HL-60 (cell line): ENCODE measurements around the gene GALNT13.

Source experiments
- DNase-seq, 2 experiments: peaks; one replicate each; pipeline ENCODE4 v3.0.0-alpha.2; 2010 to 2020; ENCODE audit warnings: low read depth in 1 of 2, low spot score in 1 of 2
- H3K27ac ChIP-seq: fragments of 250-450 bp; sonication (Bioruptor Pico); replicated peaks from 2 replicates; pipeline ENCODE4 v1.5.1; 2020; ENCODE audit warnings: mild to moderate bottlenecking, moderate library complexity
- H3K27me3 ChIP-seq: fragments of 250-450 bp; sonication (Bioruptor Pico); 2 replicates; pipeline ENCODE4 v1.5.1; 2021; ENCODE audit warnings: mild to moderate bottlenecking, moderate library complexity; ENCODE audit not compliant: insufficient read depth, poor library complexity, severe bottlenecking
- H3K4me3 ChIP-seq: replicated peaks from 2 replicates; pipeline ENCODE4 v1.5.1; 2011; ENCODE audit warnings: mild to moderate bottlenecking, control low read depth, low read length; ENCODE audit not compliant: insufficient read depth
- CTCF ChIP-seq: IDR thresholded peaks from one replicate; pipeline ENCODE4 v1.5.1; 2011; ENCODE audit warnings: low read length, control low read depth, inconsistent platforms; ENCODE audit not compliant: insufficient read depth
- GABPA ChIP-seq: IDR thresholded peaks from 2 replicates; pipeline ENCODE4 v1.6.1; 2012; ENCODE audit warnings: low read depth
- POLR2AphosphoS5 ChIP-seq: IDR thresholded peaks from 2 replicates; pipeline ENCODE4 v1.6.1; 2012; ENCODE audit warnings: low read depth
- REST ChIP-seq: IDR thresholded peaks from 2 replicates; pipeline ENCODE4 v1.6.1; 2012; ENCODE audit warnings: low read depth; ENCODE audit not compliant: insufficient replicate concordance
- SPI1 ChIP-seq: IDR thresholded peaks from 2 replicates; pipeline ENCODE4 v1.6.1; 2012; ENCODE audit warnings: low read depth, mild to moderate bottlenecking, borderline replicate concordance

The GALNT13 gene

GRCh38 chr2:154238252-154238651 is 366.5 kb downstream of the GALNT13 start:
- no peaks in the 10 kb centered on the region for H3K27me3 ChIP-seq
- no peak for DNase-seq
- TF ChIP-seq REST (no peak), CTCF (no peak), POLR2AphosphoS5 (no peak), GABPA (no peak), SPI1 (no peak)

GRCh38 chr2:154240316-154240715 is 368.6 kb downstream of the GALNT13 start:
- Histone ChIP-seq H3K27ac (no peak overlapping the region), H3K4me3 (no peak overlapping the region), H3K27me3 (no peaks in the 10 kb centered on the region)
- TF ChIP-seq REST (no peak), CTCF (no peak), GABPA (no peak), SPI1 (no peak), POLR2AphosphoS5 (no peak)
- no peak for DNase-seq

More at GRCh38 chr2:154238252-154238651, 366.5 kb downstream of the GALNT13 start:
- no peak overlapping the region for H3K27ac ChIP-seq
- H3K4me3 ChIP-seq: no peak overlapping the region

- no peaks in the 10 kb centered on the region for H3K27me3 ChIP-seq
- TF ChIP-seq SPI1 (no peak), POLR2AphosphoS5 (no peak), GABPA (no peak), CTCF (no peak), REST (no peak)
- no peak for DNase-seq
- no peak overlapping the region for H3K27ac ChIP-seq
- no peak overlapping the region for H3K4me3 ChIP-seq
These were observed 369.2 kb downstream of the GALNT13 start for GRCh38 chr2:154240921-154241379.
